Activated gamma-delta T cell treated with anti-CD3 and anti-CD28 coated beads, Interleukin-2, amount 50 U/mL, for 16 hours (primary cell): ENCODE data around the gene CARD14.
A peak's percentile ranks its signal among the peaks of the same experiment; 100 is the strongest.
"Not testable (repeated sequence)": the region's sequence is repeated elsewhere in the genome, so short reads cannot be mapped to it uniquely, and the experiment has no call there.

ENCODE experiments used
- DNase-seq: peaks from one replicate; pipeline ENCODE4 v3.0.0-alpha.2; 2020; ENCODE audit warnings: low read depth

Gene CARD14

GRCh38 chr17:80185968-80186367 is 16.1 kb downstream of the CARD14 start:
- no peak for DNase-seq

- no peak for DNase-seq
These were observed 17.3 kb downstream of the CARD14 start for GRCh38 chr17:80187090-80187489.

DNA sequence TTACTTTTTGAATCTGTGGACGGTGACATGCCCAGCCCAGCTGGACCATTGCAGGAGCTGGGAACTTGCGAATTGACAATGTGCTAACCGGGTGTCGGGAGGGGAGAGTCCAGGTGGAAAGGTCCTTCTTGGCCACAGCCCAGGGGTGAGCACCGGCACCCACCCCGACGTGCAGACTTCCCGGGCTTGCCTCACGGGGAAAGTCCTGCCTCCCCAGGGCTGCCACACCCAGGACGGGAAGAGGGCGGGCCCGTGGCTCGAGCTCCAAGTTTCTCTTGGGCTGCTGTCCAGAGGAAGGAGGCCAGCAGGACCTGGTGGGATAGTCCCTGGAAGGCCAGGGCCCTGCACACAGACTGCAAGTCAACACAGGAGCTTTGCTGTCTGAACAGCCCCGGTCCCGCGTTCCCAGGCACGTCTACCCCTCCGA is 17.7 kb downstream of the CARD14 start:
- no peak for DNase-seq

GRCh38 chr17:80189611-80190010 is 19.8 kb downstream of the CARD14 start:
- no peak for DNase-seq

DNA sequence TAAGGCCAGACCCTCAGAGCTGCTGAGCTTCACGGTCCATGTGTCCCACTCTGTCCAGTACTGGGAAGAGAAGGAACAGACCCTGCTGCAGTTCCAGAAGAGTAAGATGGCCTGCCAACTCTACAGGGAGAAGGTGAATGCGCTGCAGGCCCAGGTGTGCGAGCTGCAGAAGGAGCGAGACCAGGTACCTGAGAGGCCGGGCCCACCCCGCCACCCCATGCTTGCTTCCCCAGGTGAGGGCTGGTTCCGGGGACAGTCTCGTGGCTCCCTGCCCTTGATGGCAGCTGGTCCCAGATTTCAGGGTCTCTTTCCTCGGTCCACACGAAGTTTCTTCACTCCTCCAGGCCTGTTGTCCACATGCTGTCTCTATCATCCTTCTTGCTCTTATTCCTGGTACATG is 20.9 kb downstream of the CARD14 start:
- DNase-seq, result no peak

- DNase-seq, result no peak
These were observed 21.4 kb downstream of the CARD14 start for GRCh38 chr17:80191192-80191591.

DNA sequence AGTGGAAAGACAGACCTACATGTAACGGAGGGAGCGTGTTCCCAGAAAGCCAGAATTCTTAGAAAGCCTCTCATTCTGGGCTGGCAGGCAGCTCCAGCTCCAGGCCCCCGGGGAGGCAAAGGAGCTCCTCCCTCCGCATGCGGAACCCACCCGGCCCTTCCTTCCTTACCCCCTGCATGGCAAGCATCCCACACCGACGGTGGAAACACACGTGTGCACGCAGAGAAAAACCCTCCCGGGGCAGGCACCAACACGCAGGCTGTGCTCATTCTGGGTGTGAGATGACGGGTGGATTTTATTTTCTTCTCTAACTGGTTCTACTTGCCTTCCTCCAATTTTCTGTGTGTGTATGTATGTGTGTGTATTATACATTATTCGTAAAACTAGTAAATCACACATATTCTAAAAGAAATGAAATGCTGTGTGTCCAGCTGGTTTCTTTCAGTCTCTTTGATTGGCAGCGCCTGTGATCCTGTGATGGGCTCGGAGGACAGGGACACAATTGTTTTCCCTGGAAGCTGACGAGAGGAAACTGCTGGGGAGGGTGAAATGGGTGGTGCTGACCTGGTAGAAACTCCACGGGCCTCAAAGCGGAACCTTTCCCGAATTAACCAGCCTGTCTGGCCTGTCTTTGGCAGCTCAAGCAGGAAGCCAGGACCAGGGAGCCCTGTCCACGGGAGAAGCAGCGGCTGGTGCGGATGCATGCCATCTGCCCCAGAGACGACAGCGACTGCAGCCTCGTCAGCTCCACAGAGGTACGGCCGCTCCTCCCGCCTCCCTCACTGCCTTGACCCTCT is 22.2 kb downstream of the CARD14 start:
- no peak for DNase-seq

DNA sequence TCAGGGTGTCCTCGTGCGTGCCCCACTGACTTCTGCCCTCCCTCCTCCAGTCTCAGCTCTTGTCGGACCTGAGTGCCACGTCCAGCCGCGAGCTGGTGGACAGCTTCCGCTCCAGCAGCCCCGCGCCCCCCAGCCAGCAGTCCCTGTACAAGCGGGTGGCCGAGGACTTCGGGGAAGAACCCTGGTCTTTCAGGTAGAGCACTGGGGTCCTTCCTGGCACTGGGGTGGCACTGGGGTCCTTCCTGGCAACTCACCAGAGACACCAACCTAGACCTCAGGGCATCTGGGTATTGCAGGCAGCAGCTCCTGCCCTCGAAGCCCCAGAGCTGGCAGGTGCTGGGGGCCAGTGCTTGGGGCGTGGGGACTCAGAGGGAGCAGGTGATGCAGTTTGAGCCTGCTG is 25.3 kb downstream of the CARD14 start:
- DNase-seq, result no peak

DNA sequence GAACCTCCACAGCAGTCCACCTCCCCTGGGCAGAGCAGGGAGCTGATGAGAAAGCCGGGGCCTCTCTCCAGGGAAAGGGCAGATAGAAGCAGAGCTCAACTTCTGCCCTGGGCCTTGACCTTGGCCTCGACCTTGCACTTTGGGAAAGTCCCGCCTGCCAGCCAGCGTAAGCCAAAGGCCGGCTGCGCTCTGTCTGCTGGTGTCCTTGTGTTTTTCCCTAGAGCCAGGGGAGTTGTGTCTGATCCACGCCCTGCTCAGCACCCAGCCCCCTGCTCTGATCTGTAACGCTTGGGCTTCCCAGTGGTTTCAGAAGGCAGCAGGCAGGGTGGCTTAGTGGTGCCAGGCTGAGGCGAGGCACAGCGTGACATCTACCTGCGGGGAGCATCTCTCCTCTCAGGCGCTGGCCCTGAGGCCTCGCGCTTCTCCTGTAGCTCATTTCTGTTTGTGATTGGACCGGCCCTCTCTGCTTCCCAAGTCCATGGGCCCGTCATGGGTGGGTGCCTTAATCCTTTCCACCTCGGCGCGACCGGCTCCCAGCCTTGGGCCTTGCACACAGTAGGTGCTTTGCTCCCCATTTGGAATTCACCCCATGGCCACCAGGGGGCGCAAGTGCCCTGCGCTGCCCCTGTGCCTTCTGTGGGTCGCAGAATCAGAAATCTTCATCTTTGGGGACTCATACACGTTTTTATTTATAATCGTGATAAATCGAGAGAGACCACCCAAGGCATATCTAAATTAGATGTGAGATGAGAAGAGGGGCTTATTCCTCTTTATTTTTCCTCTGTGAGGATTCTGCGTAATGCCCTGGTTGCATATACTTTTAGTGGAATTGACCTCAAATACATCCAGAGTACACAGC is 26.1 kb downstream of the CARD14 start:
- peak; percentile 53 for DNase-seq

DNA sequence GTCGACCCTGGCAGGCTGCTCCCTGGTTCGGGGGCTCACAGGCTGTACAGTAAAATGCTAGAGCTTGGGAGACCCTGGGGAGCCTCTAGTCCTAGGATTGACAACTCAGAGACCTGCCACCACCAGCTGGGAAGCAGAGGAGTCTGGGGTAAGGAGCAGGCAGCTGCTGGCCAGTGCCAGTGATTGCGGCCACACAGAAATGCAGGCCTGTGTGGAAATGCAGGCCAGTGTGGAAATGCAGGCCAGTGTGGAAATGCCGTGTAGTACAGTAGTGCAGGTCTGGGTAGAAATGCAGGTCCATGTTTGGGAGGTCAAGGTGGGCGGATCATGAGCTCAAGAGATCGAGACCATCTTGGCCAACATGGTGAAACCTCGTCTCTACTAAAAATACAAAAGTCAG is 26.8 kb downstream of the CARD14 start:
- DNase-seq, result no peak

DNA sequence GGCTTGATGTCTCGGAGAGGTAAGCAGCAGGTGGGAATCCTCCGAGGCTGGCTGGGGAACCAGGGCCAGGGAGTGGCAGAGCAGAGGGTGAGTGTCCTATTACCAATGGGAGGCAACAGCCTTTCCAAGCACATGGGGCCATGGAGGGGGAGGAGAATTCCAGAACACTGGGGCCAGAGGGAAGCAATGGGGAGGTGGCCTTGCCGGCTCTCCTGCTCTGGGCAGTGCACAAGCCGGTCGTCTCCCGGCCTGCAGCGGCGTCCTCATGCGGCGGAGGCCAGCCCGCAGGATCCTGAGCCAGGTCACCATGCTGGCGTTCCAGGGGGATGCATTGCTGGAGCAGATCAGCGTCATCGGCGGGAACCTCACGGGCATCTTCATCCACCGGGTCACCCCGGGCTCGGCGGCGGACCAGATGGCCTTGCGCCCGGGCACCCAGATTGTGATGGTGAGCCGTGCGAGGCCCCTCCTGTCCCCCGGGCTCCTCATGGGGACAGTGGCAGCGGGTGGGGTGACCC is 28.4 kb downstream of the CARD14 start:
- DNase-seq, result no peak

- not testable (repeated sequence) for DNase-seq
These were observed 29.5 kb downstream of the CARD14 start for GRCh38 chr17:80199295-80199694.

DNA sequence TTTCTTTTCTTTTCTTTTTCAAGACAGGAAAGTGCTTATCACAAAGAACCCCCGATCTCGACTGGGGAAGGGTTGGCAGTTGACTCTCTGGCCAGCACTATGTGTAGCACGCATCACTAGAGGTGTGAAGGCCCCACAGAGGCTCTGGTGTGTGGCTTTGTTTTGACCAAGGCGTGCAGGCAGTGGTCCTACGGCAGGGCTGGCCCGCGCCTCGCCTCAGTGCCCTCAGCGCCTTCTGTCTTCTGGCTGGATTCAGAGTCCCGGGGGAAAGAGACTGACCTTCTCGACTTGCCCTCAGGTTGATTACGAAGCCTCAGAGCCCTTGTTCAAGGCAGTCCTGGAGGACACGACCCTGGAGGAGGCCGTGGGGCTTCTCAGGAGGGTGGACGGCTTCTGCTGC is 31.6 kb downstream of the CARD14 start:
- DNase-seq, result no peak

- no peak for DNase-seq
These were observed 32.4 kb downstream of the CARD14 start for GRCh38 chr17:80202197-80202596.

GRCh38 chr17:80203471-80203963 is 33.7 kb downstream of the CARD14 start:
- no peak for DNase-seq

DNA sequence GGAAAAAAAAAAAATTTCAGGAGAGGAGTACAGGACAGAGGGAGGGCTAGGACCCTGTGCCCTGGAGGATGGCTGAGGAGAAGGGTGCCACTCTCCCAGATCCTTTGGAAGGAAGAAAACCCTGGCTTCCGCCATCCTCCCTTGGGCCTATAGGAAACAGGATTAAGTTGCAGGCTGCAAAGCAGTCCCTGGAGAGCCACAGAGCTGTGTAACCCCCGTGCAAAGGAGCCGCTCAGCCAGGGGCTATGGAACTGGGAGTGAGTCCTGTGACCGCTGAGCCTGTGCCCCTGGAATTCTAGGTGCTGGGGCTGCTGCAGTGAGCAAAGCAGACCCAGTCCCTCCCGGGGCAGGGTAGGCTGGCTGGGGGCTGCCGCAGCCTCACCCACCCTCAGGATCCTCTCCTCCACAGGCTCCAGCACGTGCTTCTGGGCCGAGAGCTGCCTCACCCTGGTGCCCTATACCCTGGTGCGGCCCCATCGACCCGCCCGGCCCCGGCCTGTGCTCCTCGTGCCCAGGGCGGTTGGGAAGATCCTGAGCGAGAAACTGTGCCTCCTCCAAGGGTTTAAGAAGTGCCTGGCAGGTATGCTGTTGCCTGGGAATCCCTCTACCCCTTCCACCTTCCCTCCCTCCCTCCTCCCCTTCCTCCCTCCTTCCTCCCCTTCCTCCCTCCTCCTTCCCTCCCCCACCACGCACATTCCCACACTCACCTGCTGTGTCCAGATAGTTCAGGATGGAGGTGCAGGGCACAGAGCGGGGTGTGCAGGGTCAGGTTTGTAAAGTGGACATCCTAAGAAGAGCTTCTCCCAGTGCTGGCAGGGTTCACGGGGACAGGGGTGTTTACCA is 35.0 kb downstream of the CARD14 start:
- DNase-seq, result no peak

GRCh38 chr17:80205811-80206210 is 36.0 kb downstream of the CARD14 start:
- no peak for DNase-seq

DNA sequence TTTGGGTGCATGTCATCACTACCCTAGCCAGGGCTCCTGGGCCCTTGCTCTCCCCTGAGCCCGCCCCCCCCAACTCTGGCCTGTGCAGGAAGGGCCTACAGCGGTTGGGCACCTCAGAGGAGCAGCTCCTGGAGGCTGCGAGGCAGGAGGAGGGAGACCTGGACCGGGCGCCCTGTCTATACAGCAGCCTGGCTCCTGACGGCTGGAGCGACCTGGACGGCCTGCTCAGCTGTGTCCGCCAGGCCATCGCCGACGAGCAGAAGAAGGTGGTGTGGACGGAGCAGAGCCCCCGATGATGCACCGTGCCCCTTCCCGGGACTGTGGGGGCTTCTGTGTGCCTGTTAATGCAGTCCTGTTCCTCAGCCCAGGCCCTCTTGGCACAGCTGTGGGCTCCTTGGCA is 38.2 kb downstream of the CARD14 start:
- DNase-seq, result no peak

DNA sequence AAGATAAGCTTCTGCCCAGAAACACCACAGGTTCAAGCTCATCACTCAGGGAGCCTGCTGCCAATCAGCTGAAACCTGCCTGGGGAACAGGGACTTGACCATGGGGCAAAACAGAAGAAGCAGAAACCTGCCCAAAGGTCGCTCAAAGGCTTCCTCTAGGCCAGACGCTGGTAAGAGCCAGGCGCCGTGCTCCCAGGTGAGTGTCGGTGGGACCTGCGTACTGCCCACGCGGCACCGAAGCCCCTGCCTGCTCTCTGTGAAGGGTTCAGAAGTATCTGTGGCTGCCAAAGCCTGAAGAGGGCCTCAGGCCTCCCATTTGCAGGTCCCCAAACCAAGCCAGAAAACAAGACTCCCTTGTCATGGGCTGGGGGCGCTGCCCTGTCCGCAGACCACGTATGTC is 39.9 kb downstream of the CARD14 start:
- DNase-seq, result no peak

DNA sequence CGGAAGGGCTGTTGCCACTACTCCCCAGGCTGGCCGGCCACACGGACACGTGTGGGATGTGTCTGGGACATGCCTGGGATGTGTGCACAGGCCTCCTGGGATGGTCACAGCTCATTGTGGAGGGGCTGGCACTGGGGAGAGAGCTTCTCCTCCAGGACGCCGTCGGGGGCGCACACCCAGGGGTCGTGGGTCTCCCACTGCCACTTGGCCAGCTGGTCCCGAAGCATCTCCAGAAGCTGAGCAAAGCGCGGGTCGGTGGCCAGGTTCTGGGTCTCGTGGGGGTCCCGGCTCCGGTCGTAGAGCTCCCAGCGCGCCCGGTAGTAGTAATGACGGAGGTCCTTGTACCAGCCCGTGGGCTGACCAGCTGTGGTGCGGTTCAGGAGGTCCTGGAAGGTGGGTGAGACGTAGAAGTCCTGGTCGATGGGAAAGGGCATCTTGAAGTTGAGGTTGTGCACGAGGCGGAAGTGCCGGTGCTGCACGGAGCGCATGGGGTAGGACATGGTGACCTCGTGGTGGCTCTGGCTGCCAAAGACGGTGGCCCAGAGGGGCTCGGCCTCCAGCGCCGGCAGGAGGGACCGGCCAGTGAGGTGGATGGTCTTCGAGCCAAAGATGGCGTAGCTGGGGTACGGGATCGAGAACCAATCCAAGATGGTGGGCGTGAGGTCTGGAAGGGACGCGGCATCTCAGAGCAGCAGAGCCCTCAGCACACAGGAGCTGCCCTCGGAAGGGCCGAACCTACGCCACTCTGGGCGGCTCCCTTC is 40.7 kb downstream of the CARD14 start:
- no peak for DNase-seq

GRCh38 chr17:80212109-80212508 is 42.3 kb downstream of the CARD14 start:
- DNase-seq, result no peak
